Kidney (tissue), 14 donors: ENCODE data around the gene MACC1. TPM values are rescaled to one million over a fixed set of nuclear protein-coding genes. Genes with fewer than 3 reads are reported as not detected.

ENCODE experiments used
- DNase-seq, 5 donors: peaks; one replicate each; pipeline ENCODE4 v3.0.0-alpha.2; 2013 to 2020
- FAIRE-seq: peaks from 2 replicates; lab custom pipeline; 2012; peaks lifted over from hg19 to GRCh38; lab: Jason Lieb, UNC
- H3K27ac ChIP-seq, 2 donors: one replicate each; pipeline ENCODE4 v1.7.0; 2013; ENCODE audit warnings: low read depth in 2 of 2, low read length in 2 of 2, inconsistent platforms in 1 of 2
- H3K27me3 ChIP-seq: one replicate; pipeline ENCODE4 v1.7.1; 2013; ENCODE audit warnings: low read length, inconsistent platforms; ENCODE audit not compliant: control insufficient read depth, insufficient read depth
- H3K36me3 ChIP-seq, 3 donors: one replicate each; pipeline versions ENCODE4 v1.7.0 to v1.7.1; 2013; ENCODE audit warnings: low read length in 3 of 3, control low read depth in 1 of 3, inconsistent platforms in 1 of 3; ENCODE audit not compliant: insufficient read depth in 3 of 3, control insufficient read depth in 2 of 3
- H3K4me1 ChIP-seq, 3 donors: one replicate each; pipeline versions ENCODE4 v1.7.0 to v1.7.1; 2013; ENCODE audit warnings: low read length in 3 of 3, inconsistent platforms in 1 of 3, low read depth in 1 of 3; ENCODE audit not compliant: control insufficient read depth in 2 of 3, insufficient read depth in 2 of 3
- H3K4me3 ChIP-seq, 3 donors: one replicate each; pipeline versions ENCODE4 v1.7.0 to v1.8.1; 2013; ENCODE audit warnings: low read length in 3 of 3, control low read depth in 1 of 3, inconsistent platforms in 1 of 3
- H3K9ac ChIP-seq, 3 donors: one replicate each; pipeline versions ENCODE4 v1.7.0 to v1.7.1; 2013; ENCODE audit warnings: low read length in 3 of 3, control low read depth in 1 of 3, inconsistent platforms in 1 of 3
- H3K9me3 ChIP-seq, 3 donors: one replicate each; pipeline versions ENCODE4 v1.7.0 to v1.7.1; 2013; ENCODE audit warnings: low read length in 3 of 3, control low read depth in 1 of 3, inconsistent platforms in 1 of 3; ENCODE audit not compliant: control insufficient read depth in 2 of 3, insufficient read depth in 1 of 3
- CTCF ChIP-seq: IDR thresholded peaks from 3 replicates; pipeline ENCODE4 v1.5.1; 2012; ENCODE audit warnings: mild to moderate bottlenecking, moderate library complexity, borderline replicate concordance; ENCODE audit not compliant: insufficient read depth; ENCODE audit errors: extremely low read depth
- intact Hi-C: fragments of 100-400 bp; cut with DNase I; formaldehyde crosslinking; loops from one replicate; pipeline ENCODE4 v1.11.1; 2022
- polyA plus RNA-seq: library from polyadenylated mRNA; stranded (reverse); fragments of 350-450 nt; fragmentation: Illumina TruSeq; extraction: RNeasy Lipid Tissue Mini Kit (QIAGEN cat#74804); gene quantifications from one replicate; pipeline ENCODE4 v1.2.3, GENCODE V29; 2014; ENCODE audit warnings: low read depth, low replicate concordance; ENCODE audit not compliant: insufficient read depth
- total RNA-seq: library from RNA; stranded (reverse); fragmentation: NEBNext Ultra II Directional; extraction: Animal tissue kit (Norgen Biotek cat#: 25700); gene quantifications from one replicate; pipeline ENCODE4 v1.2.1, GENCODE V29; 2021
- donor health status: control.
- donor health status: control.
- donor health status: control.
- donor health status: control.
- donor health status: control.
- donor health status: DM: yes; HTN: yes; CAD: no.
- donor health status: Normal renal cell carcinoma (clear cell type).

Gene MACC1
- total and polyA plus RNA-seq, 2 donors from 2014 or later: 3.7 to 72.6 TPM

GRCh38 chr7:20197125-20197748 is 19.9 kb downstream of the MACC1 start:
- Histone ChIP-seq H3K36me3 (no peaks in the 10 kb centered on the region), H3K27ac (no peak overlapping the region), H3K9ac (no peak overlapping the region), H3K4me1 (peaks cover 0 to 10% (median 0%) of the 10 kb centered on the region in 3 donors), H3K9me3 (no peaks in the 10 kb centered on the region), H3K27me3 (no peaks in the 10 kb centered on the region), H3K4me3 (no peak overlapping the region)
- FAIRE-seq (no peak), DNase-seq (no peak)
- TF ChIP-seq CTCF: no peak
- intact Hi-C loops: no loop called here

GRCh38 chr7:20194343-20194995 is 22.7 kb downstream of the MACC1 start:
- H3K9ac ChIP-seq: no peak overlapping the region
- no peak overlapping the region for H3K27ac ChIP-seq
- FAIRE-seq (no peak), DNase-seq (no peak)
- peaks cover 0 to 6% (median 0%) of the 10 kb centered on the region in 3 donors for H3K9me3 ChIP-seq
- H3K27me3 ChIP-seq: no peaks in the 10 kb centered on the region
- intact Hi-C loops: no loop called here
- no peaks in the 10 kb centered on the region for H3K36me3 ChIP-seq
- no peak overlapping the region for H3K4me3 ChIP-seq
- no peak for TF ChIP-seq CTCF
- H3K4me1 ChIP-seq: peaks cover 0 to 10% (median 2%) of the 10 kb centered on the region in 3 donors

GRCh38 chr7:20193873-20194272 is 23.3 kb downstream of the MACC1 start:
- intact Hi-C loops: no loop called here
- FAIRE-seq (no peak), DNase-seq (no peak)
- Histone ChIP-seq H3K36me3 (no peaks in the 10 kb centered on the region), H3K27me3 (no peaks in the 10 kb centered on the region), H3K27ac (no peak overlapping the region), H3K9me3 (peaks cover 0 to 8% (median 0%) of the 10 kb centered on the region in 3 donors), H3K4me3 (no peak overlapping the region), H3K9ac (no peak overlapping the region), H3K4me1 (peaks cover 0 to 5% (median 2%) of the 10 kb centered on the region in 3 donors)
- TF ChIP-seq CTCF: no peak
